GM23338 (cell line): ENCODE data around the gene STN1. TPM values are rescaled to one million over a fixed set of nuclear protein-coding genes. Genes with fewer than 3 reads are reported as not detected.

ENCODE experiments used
- ATAC-seq: fragments of 200-7000 bp; cut with Tn5 transposase; 3 replicates; pipeline ENCODE4 v1.9.1; 2020
- DNase-seq: peaks from one replicate; pipeline ENCODE4 v3.0.0-alpha.2; 2015; ENCODE audit warnings: low spot score
- H2AFZ ChIP-seq: fragments of 200-600 bp; sonication (generic); 2 replicates; pipeline ENCODE4 v1.8.0; 2016; ENCODE audit warnings: antibody characterized with exemption, mild to moderate bottlenecking, moderate library complexity
- H3F3A ChIP-seq: fragments of 200-600 bp; sonication (generic); replicated peaks from 2 replicates; pipeline ENCODE4 v1.8.0; 2017; ENCODE audit warnings: antibody characterized with exemption, mixed run types, low read depth
- H3K27ac ChIP-seq: fragments of 200-600 bp; sonication (generic); 2 replicates; pipeline ENCODE4 v1.6.1; 2016; ENCODE audit warnings: low read depth
- H3K27me3 ChIP-seq: fragments of 200-600 bp; sonication (generic); 2 replicates; pipeline ENCODE4 v1.8.0; 2016; ENCODE audit warnings: mild to moderate bottlenecking, mixed run types, moderate library complexity; ENCODE audit not compliant: insufficient read depth
- H3K36me3 ChIP-seq: fragments of 200-600 bp; sonication (generic); 2 replicates; pipeline ENCODE4 v1.8.0; 2016; ENCODE audit warnings: mild to moderate bottlenecking; ENCODE audit not compliant: insufficient read depth
- H3K4me1 ChIP-seq: fragments of 200-600 bp; sonication (generic); 2 replicates; pipeline ENCODE4 v1.8.0; 2016; ENCODE audit warnings: mild to moderate bottlenecking, moderate library complexity; ENCODE audit not compliant: insufficient read depth
- H3K4me2 ChIP-seq: fragments of 200-600 bp; sonication (generic); 2 replicates; pipeline ENCODE4 v1.7.1; 2017; ENCODE audit warnings: mixed run types
- H3K4me3 ChIP-seq: fragments of 200-600 bp; sonication (generic); 2 replicates; pipeline ENCODE4 v1.6.1; 2016; ENCODE audit warnings: mixed run types
- H3K79me2 ChIP-seq: fragments of 200-600 bp; sonication (generic); replicated peaks from 2 replicates; pipeline ENCODE4 v1.8.0; 2017; ENCODE audit warnings: mild to moderate bottlenecking; ENCODE audit not compliant: insufficient read depth
- H3K9me2 ChIP-seq: fragments of 200-600 bp; sonication (generic); 2 replicates; pipeline ENCODE4 v1.8.0; 2017; ENCODE audit not compliant: insufficient read depth
- H4K20me1 ChIP-seq: fragments of 200-600 bp; sonication (generic); replicated peaks from 2 replicates; pipeline ENCODE4 v1.8.0; 2017; ENCODE audit warnings: mild to moderate bottlenecking; ENCODE audit not compliant: insufficient read depth
- H3K27ac Mint-ChIP-seq: 2 replicates; pipeline ENCODE4 v1.8.0; 2020; ENCODE audit warnings: inconsistent platforms, mild to moderate bottlenecking, moderate library complexity, mixed read lengths
- H3K27me3 Mint-ChIP-seq: 3 replicates; pipeline ENCODE4 v1.8.0; 2022; ENCODE audit warnings: low read depth, mild to moderate bottlenecking, moderate library complexity, mixed read lengths, inconsistent platforms; ENCODE audit not compliant: insufficient read depth, poor library complexity
- H3K36me3 Mint-ChIP-seq: 3 replicates; pipeline ENCODE4 v1.8.0; 2021; ENCODE audit warnings: low read depth, mild to moderate bottlenecking, inconsistent platforms, moderate library complexity, mixed read lengths
- H3K4me1 Mint-ChIP-seq: 3 replicates; pipeline ENCODE4 v1.8.0; 2020; ENCODE audit warnings: mild to moderate bottlenecking, inconsistent platforms, mixed read lengths
- H3K4me3 Mint-ChIP-seq: 3 replicates; pipeline ENCODE4 v1.8.0; 2021; ENCODE audit warnings: moderate library complexity, mild to moderate bottlenecking, inconsistent platforms, mixed read lengths
- H3K9me3 Mint-ChIP-seq: 3 replicates; pipeline ENCODE4 v1.8.0; 2020; ENCODE audit warnings: moderate library complexity, mild to moderate bottlenecking, inconsistent platforms, mixed read lengths
- JUNB ChIP-seq: IDR thresholded peaks from one replicate; pipeline ENCODE4 v1.6.1; 2016; ENCODE audit warnings: antibody characterized with exemption; ENCODE audit not compliant: unreplicated experiment
- NANOG ChIP-seq: IDR thresholded peaks from 2 replicates; pipeline ENCODE4 v1.6.1; 2016; ENCODE audit warnings: antibody characterized with exemption, borderline replicate concordance
- POLR2AphosphoS5 ChIP-seq: IDR thresholded peaks from 2 replicates; pipeline ENCODE4 v1.6.1; 2016; ENCODE audit warnings: antibody characterized with exemption, low read depth
- REST ChIP-seq: IDR thresholded peaks from one replicate; pipeline ENCODE4 v1.6.1; 2018; ENCODE audit warnings: antibody characterized with exemption; ENCODE audit not compliant: unreplicated experiment
- ZNF331 ChIP-seq: fragments of 250-450 bp; sonication (Bioruptor Pico); IDR thresholded peaks from 2 replicates; pipeline ENCODE4 v1.5.0; 2020; ENCODE audit warnings: low read depth, mild to moderate bottlenecking, moderate library complexity
- polyA plus RNA-seq: library from polyadenylated mRNA; unstranded; fragments of >200 nt; fragmentation: Nextera tagmentation; extraction: Ambion mirVana; gene quantifications from 2 replicates; pipeline ENCODE4 v1.2.1, GENCODE V29; 2016
- total RNA-seq: library from RNA; depleted of rRNA; stranded (reverse); fragments of >200 nt; shearing (Covaris generic); gene quantifications from 2 replicates; pipeline ENCODE4 v1.2.3, GENCODE V29; 2014
- TF ChIP-seq, protein P1 (sequence below): IDR thresholded peaks from 2 replicates; pipeline ENCODE4 v1.6.1; 2016; ENCODE audit warnings: antibody characterized with exemption

Gene STN1
- total and polyA plus RNA-seq, 2 experiments from 2014 or later = 7.2 to 11.3 TPM

GRCh38 chr10:103849880-103850571, 68.0 kb downstream of the STN1 start:
- H3K4me1 Mint-ChIP-seq = peaks cover 36% of the 10 kb centered on the region

More at GRCh38 chr10:103849880-103850571, 68.0 kb downstream of the STN1 start:
- H2AFZ ChIP-seq = no peak overlapping the region
- peaks cover 9% of the 10 kb centered on the region; the same call in 1 of the 2 replicates for H4K20me1 ChIP-seq
- no peak overlapping the region for H3K27ac Mint-ChIP-seq
- no peaks in the 10 kb centered on the region for H3K9me2 ChIP-seq
- no peak overlapping the region for H3K4me3 ChIP-seq
- peaks cover 24% of the 10 kb centered on the region for H3K27me3 ChIP-seq
- H3F3A ChIP-seq = no peaks in the 10 kb centered on the region; the same call in 1 of the 2 replicates
- TF ChIP-seq JUNB (no peak), POLR2AphosphoS5 (no peak), NANOG (no peak), REST (no peak), ZNF331 (CRISPR knock-in tag) (no peak)
- TF ChIP-seq, protein P1, sequence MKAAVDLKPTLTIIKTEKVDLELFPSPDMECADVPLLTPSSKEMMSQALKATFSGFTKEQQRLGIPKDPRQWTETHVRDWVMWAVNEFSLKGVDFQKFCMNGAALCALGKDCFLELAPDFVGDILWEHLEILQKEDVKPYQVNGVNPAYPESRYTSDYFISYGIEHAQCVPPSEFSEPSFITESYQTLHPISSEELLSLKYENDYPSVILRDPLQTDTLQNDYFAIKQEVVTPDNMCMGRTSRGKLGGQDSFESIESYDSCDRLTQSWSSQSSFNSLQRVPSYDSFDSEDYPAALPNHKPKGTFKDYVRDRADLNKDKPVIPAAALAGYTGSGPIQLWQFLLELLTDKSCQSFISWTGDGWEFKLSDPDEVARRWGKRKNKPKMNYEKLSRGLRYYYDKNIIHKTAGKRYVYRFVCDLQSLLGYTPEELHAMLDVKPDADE = no peak
- H3K4me3 Mint-ChIP-seq = no peak overlapping the region
- no peak overlapping the region for H3K27ac ChIP-seq
- no peaks in the 10 kb centered on the region for H3K36me3 Mint-ChIP-seq
- H3K79me2 ChIP-seq = no peaks in the 10 kb centered on the region
- no peak overlapping the region for H3K4me2 ChIP-seq
- H3K4me1 ChIP-seq = peaks cover 26% of the 10 kb centered on the region
- no peaks in the 10 kb centered on the region for H3K9me3 Mint-ChIP-seq
- no peaks in the 10 kb centered on the region for H3K36me3 ChIP-seq
- peaks cover 27% of the 10 kb centered on the region for H3K27me3 Mint-ChIP-seq
- DNase-seq (no peak), ATAC-seq (no peak)
